K562 (cell line): Measurements from ENCODE around the gene RNF44. TPM values are rescaled to one million over a fixed set of nuclear protein-coding genes. Genes with fewer than 3 reads are reported as not detected.
A peak's percentile ranks its signal among the peaks of the same experiment; 100 is the strongest.

Experiments used
- BCOR ChIP-seq: fragments of 450-650 bp; IDR thresholded peaks from 2 replicates; pipeline ENCODE4 v1.6.1; 2016
- BRF1 ChIP-seq: IDR thresholded peaks from 3 replicates; pipeline ENCODE4 v1.6.1; 2011; ENCODE audit warnings: borderline replicate concordance, mild to moderate bottlenecking; ENCODE audit not compliant: insufficient read length; ENCODE audit errors: extremely low read depth
- CBX3 ChIP-seq, 2 experiments: IDR thresholded peaks; 1 replicate in 1 of 2; 2 replicates in 1 of 2; pipeline ENCODE4 v1.6.1; 2012; ENCODE audit warnings: inconsistent platforms in 2 of 2, low read length in 2 of 2, borderline replicate concordance in 1 of 2, control low read depth in 1 of 2
- CHD1 ChIP-seq: fragments of 200-600 bp; sonication (generic); IDR thresholded peaks from one replicate; pipeline ENCODE4 v1.6.1; 2012; ENCODE audit warnings: mild to moderate bottlenecking, moderate library complexity, low read length, inconsistent platforms
- FOXP4 ChIP-seq: sonication (generic); formaldehyde crosslinking; IDR thresholded peaks from 2 replicates; pipeline ENCODE4 v1.8.0; 2022; ENCODE audit warnings: mild to moderate bottlenecking, missing genetic modification reagents, borderline replicate concordance
- KDM1A ChIP-seq, 2 experiments: fragments of 450-650 bp; IDR thresholded peaks; 2 replicates each; pipeline ENCODE4 v1.6.1; 2016; ENCODE audit warnings: mild to moderate bottlenecking in 2 of 2
- MXI1 ChIP-seq: IDR thresholded peaks from 2 replicates; pipeline ENCODE4 v1.6.1; 2011; ENCODE audit warnings: low read depth, mild to moderate bottlenecking, improper control_type of control experiment, low read length
- NFXL1 ChIP-seq: fragments of 450-650 bp; formaldehyde crosslinking; IDR thresholded peaks from 2 replicates; pipeline ENCODE4 v1.4.0; 2021; ENCODE audit warnings: mild to moderate bottlenecking
- PCBP1 ChIP-seq: fragments of 200-400 bp; formaldehyde crosslinking; IDR thresholded peaks from 2 replicates; pipeline ENCODE4 v1.6.1; 2018; ENCODE audit warnings: mild to moderate bottlenecking, low read depth, low read length; ENCODE audit not compliant: poor library complexity, severe bottlenecking
- POU5F1 ChIP-seq: fragments of 150-350 bp; IDR thresholded peaks from 2 replicates; pipeline ENCODE4 v1.6.1; 2014; ENCODE audit warnings: borderline replicate concordance, low read length, low read depth, mild to moderate bottlenecking; ENCODE audit not compliant: partially characterized antibody
- RBM25 ChIP-seq: fragments of 200-400 bp; formaldehyde crosslinking; IDR thresholded peaks from 2 replicates; pipeline ENCODE4 v1.6.1; 2018; ENCODE audit warnings: low read length, low read depth, moderate library complexity; ENCODE audit not compliant: severe bottlenecking
- YBX1 ChIP-seq: fragments of 450-650 bp; IDR thresholded peaks from 2 replicates; pipeline ENCODE4 v1.7.1; 2016; ENCODE audit warnings: mild to moderate bottlenecking
- ZFX ChIP-seq: sonication (generic); formaldehyde crosslinking; IDR thresholded peaks from 2 replicates; pipeline ENCODE4 v1.8.0; 2022; ENCODE audit warnings: mild to moderate bottlenecking, missing genetic modification reagents, moderate library complexity
- polyA plus RNA-seq, 8 experiments: library from polyadenylated mRNA; depleted of rRNA in 4 of 8; stranded (reverse) in 5 of 8; unstranded in 3 of 8; fragments of >200 nt; fragmentation: Nextera tagmentation in 2 of 8; fragmentation: Illumina TruSeq in 1 of 8; extraction: Ambion mirVana in 2 of 8; extraction: Trizol in 1 of 8; gene quantifications; 2 replicates each; pipeline versions ENCODE4 v1.2.1 to v1.2.3, GENCODE V29; 2011 to 2014; ENCODE audit warnings: inconsistent platforms in 1 of 8, missing spikeins in 1 of 8
- total RNA-seq, 7 experiments: library from RNA; depleted of rRNA in 6 of 7; stranded (reverse); fragments of >200 nt in 6 of 7; fragmentation: Illumina TruSeq in 2 of 7; extraction: Trizol in 2 of 7; gene quantifications; 2 replicates each; pipeline versions ENCODE4 v1.2.1 to v1.2.3, GENCODE V29; 2011 to 2021; ENCODE audit warnings: low replicate concordance in 1 of 7
- TF ChIP-seq, protein P1 (sequence below), 2 experiments: fragments of 200-800 bp in 1 of 2; sonication (Bioruptor generic) in 1 of 2; sonication (generic) in 1 of 2; formaldehyde crosslinking in 1 of 2; IDR thresholded peaks in 1 of 2; conservative IDR thresholded peaks in 1 of 2; 2 replicates each; pipeline versions ENCODE4 v1.5.0 to v1.6.1; 2016 to 2020; ENCODE audit warnings: missing compliant biosample characterization in 1 of 2, missing genetic modification characterization in 1 of 2, missing genetic modification reagents in 1 of 2
- TF ChIP-seq, protein P2 (sequence below), 2 experiments: fragments of 450-650 bp; IDR thresholded peaks; 2 replicates each; pipeline ENCODE4 v1.6.1; 2016; ENCODE audit warnings: mild to moderate bottlenecking in 2 of 2, borderline replicate concordance in 1 of 2, low read depth in 1 of 2, moderate library complexity in 1 of 2

The RNF44 gene
- total and polyA plus RNA-seq, 9 of the 15 experiments (the other 6 are each of a cell fraction or from before 2014, with no cell fraction given), result 1.6 to 82.6 (median 7.4) TPM

- TF ChIP-seq CBX3 (IDR thresholded peaks at IDR 0.05; ENCODE audit: borderline replicate concordance in 1 of 2, low read length in 2 of 2) (peak in 1 of 2 experiments; percentile 33; a peak in 1 of 3 replicates), MXI1 (no peak), PCBP1 (no peak), BRF1 (no peak), CHD1 (no peak), ZFX (CRISPR knock-in tag) (0 out of 2 replicates have a peak, but pooled peaks have one; percentile 46), BCOR (peak; percentile 81), RBM25 (peak; percentile 91), NFXL1 (CRISPR knock-in tag) (no peak), FOXP4 (no peak), YBX1 (no peak), KDM1A (IDR thresholded peaks at IDR 0.05) (0 out of 4 replicates have a peak, but pooled peaks have one; percentile 36 to 38), POU5F1 (no peak)
- TF ChIP-seq, protein P1, sequence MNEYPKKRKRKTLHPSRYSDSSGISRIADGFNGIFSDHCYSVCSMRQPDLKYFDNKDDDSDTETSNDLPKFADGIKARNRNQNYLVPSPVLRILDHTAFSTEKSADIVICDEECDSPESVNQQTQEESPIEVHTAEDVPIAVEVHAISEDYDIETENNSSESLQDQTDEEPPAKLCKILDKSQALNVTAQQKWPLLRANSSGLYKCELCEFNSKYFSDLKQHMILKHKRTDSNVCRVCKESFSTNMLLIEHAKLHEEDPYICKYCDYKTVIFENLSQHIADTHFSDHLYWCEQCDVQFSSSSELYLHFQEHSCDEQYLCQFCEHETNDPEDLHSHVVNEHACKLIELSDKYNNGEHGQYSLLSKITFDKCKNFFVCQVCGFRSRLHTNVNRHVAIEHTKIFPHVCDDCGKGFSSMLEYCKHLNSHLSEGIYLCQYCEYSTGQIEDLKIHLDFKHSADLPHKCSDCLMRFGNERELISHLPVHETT (CRISPR knock-in tag; conservative IDR thresholded peaks at IDR 0.05 in 1 of 2, IDR thresholded peaks at IDR 0.05 in 1 of 2), result no peak
- TF ChIP-seq, protein P2, sequence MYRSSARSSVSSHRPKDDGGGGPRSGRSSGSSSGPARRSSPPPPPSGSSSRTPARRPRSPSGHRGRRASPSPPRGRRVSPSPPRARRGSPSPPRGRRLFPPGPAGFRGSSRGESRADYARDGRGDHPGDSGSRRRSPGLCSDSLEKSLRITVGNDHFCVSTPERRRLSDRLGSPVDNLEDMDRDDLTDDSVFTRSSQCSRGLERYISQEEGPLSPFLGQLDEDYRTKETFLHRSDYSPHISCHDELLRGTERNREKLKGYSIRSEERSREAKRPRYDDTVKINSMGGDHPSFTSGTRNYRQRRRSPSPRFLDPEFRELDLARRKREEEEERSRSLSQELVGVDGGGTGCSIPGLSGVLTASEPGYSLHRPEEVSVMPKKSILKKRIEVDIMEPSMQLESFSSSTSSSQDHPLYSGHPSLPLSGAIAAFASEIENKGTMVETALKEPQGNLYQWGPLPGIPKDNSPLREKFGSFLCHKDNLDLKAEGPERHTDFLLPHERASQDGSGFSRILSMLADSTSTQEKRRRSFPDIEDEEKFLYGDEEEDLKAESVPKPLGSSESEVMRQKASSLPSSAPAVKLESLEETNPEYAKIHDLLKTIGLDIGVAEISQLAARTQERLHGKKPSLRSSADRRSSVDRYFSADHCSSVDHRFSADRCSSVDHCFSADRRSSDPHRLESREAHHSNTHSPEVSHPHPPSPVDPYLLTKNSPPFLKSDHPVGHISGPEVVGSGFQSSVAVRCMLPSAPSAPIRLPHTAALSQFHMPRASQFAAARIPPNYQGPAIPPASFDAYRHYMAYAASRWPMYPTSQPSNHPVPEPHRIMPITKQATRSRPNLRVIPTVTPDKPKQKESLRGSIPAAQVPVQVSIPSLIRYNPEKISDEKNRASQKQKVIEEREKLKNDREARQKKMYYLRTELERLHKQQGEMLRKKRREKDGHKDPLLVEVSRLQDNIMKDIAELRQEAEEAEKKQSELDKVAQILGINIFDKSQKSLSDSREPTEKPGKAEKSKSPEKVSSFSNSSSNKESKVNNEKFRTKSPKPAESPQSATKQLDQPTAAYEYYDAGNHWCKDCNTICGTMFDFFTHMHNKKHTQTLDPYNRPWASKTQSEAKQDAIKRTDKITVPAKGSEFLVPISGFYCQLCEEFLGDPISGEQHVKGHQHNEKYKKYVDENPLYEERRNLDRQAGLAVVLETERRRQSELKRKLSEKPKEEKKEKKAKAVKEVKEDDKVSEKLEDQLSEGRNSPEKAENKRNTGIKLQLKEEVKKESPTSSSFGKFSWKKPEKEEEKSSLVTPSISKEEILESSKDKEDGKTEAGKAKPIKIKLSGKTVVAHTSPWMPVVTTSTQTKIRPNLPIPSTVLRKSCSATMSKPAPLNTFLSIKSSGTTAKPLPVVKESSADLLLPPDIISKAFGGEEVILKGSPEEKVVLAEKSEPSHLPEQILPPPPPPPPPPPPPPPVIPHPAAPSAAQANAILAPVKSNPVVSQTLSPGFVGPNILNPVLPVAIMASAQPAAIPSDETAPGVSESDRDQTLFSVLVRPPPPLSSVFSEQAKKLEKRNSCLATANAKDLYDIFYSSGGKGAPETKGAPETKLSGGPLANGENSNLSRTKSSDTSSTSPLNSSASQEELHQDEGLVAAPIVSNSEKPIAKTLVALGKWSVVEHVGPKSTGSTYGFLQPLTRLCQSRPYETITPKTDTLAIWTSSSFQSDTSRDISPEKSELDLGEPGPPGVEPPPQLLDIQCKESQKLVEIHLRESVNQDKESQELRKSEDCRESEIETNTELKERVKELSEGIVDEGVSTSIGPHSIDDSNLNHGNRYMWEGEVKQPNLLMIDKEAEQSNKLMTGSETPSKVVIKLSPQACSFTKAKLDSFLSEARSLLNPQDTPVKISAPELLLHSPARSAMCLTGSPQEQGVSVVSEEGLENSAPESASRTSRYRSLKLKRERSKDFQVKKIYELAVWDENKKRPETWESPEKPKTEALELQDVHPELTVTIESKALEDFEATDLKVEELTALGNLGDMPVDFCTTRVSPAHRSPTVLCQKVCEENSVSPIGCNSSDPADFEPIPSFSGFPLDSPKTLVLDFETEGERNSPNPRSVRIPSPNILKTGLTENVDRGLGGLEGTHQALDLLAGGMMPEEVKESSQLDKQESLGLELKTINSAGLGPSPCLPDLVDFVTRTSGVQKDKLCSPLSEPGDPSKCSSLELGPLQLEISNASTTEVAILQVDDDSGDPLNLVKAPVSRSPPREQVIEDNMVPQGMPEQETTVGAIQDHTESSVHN (IDR thresholded peaks at IDR 0.05; ENCODE audit: borderline replicate concordance in 1 of 2, low read depth in 1 of 2), result no peak
Observed at GRCh38 chr5:176535101-176535663, 2.0 kb downstream of the RNF44 start (continued).
